Liver (tissue), 9 donors: ENCODE results near the gene RSBN1L. TPM values are rescaled to one million over a fixed set of nuclear protein-coding genes. Genes with fewer than 3 reads are reported as not detected.

ENCODE experiments used
- DNase-seq: peaks from one replicate; pipeline ENCODE4 v3.0.0-alpha.2; 2017; ENCODE audit warnings: low spot score
- H3K27ac ChIP-seq, 2 donors: one replicate each; pipeline ENCODE4 v1.7.0; 2013; ENCODE audit warnings: inconsistent platforms in 2 of 2, low read length in 2 of 2, control low read depth in 1 of 2, low read depth in 1 of 2, mild to moderate bottlenecking in 1 of 2
- H3K27me3 ChIP-seq, 4 donors: one replicate each; pipeline versions ENCODE4 v1.6.1 to v1.7.0; 2013; ENCODE audit warnings: low read length in 3 of 4, inconsistent platforms in 1 of 4, mild to moderate bottlenecking in 1 of 4, moderate library complexity in 1 of 4; ENCODE audit not compliant: control insufficient read depth in 4 of 4, insufficient read depth in 4 of 4
- H3K36me3 ChIP-seq, 4 donors: one replicate each; pipeline versions ENCODE4 v1.6.1 to v1.7.0; 2013; ENCODE audit warnings: low read length in 3 of 4, mild to moderate bottlenecking in 3 of 4, low read depth in 1 of 4, moderate library complexity in 1 of 4; ENCODE audit not compliant: control insufficient read depth in 4 of 4, insufficient read depth in 3 of 4
- H3K4me1 ChIP-seq, 4 donors: one replicate each; pipeline versions ENCODE4 v1.6.1 to v1.7.0; 2013; ENCODE audit warnings: low read length in 3 of 4, mild to moderate bottlenecking in 3 of 4, moderate library complexity in 1 of 4; ENCODE audit not compliant: control insufficient read depth in 4 of 4, insufficient read depth in 4 of 4
- H3K4me3 ChIP-seq, 3 donors: one replicate each; pipeline versions ENCODE4 v1.6.1 to v1.7.0; 2013; ENCODE audit warnings: low read length in 3 of 3, control low read depth in 1 of 3, low read depth in 1 of 3, mild to moderate bottlenecking in 1 of 3
- H3K9ac ChIP-seq, 2 donors: one replicate each; pipeline ENCODE4 v1.7.0; 2013; ENCODE audit warnings: low read length in 2 of 2, mild to moderate bottlenecking in 2 of 2, moderate library complexity in 2 of 2, control low read depth in 1 of 2, low read depth in 1 of 2
- H3K9me3 ChIP-seq, 4 donors: one replicate each; pipeline versions ENCODE4 v1.6.1 to v1.7.0; 2013; ENCODE audit warnings: low read length in 3 of 4; ENCODE audit not compliant: control insufficient read depth in 4 of 4
- ATF3 ChIP-seq: IDR thresholded peaks from 2 replicates; pipeline ENCODE4 v1.6.1; 2016; ENCODE audit warnings: antibody characterized with exemption
- CTCF ChIP-seq: fragments of 150-350 bp; IDR thresholded peaks from 2 replicates; pipeline ENCODE4 v1.5.1; 2017; ENCODE audit warnings: improper control_type of control experiment, low read depth, low read length; ENCODE audit not compliant: missing input control
- EGR1 ChIP-seq, 2 donors: IDR thresholded peaks; 2 replicates each; pipeline ENCODE4 v1.6.1; 2016 to 2018; ENCODE audit warnings: antibody characterized with exemption in 2 of 2, low read depth in 2 of 2
- FOXA2 ChIP-seq: IDR thresholded peaks from 2 replicates; pipeline ENCODE4 v1.6.1; 2016; ENCODE audit warnings: antibody characterized with exemption
- GABPA ChIP-seq, 2 donors: IDR thresholded peaks in 1 of 2; conservative IDR thresholded peaks in 1 of 2; 2 replicates each; pipeline ENCODE4 v1.6.1; 2016; ENCODE audit warnings: antibody characterized with exemption in 2 of 2, mild to moderate bottlenecking in 1 of 2, moderate library complexity in 1 of 2
- HNF4A ChIP-seq, 2 donors: conservative IDR thresholded peaks; 2 replicates each; pipeline ENCODE4 v1.6.1; 2016; ENCODE audit warnings: antibody characterized with exemption in 2 of 2, mild to moderate bottlenecking in 2 of 2
- JUND ChIP-seq, 2 donors: IDR thresholded peaks; 2 replicates each; pipeline ENCODE4 v1.6.1; 2016; ENCODE audit warnings: antibody characterized with exemption in 2 of 2
- RAD21 ChIP-seq, 2 donors: IDR thresholded peaks; 2 replicates each; pipeline ENCODE4 v1.6.1; 2016; ENCODE audit warnings: antibody characterized with exemption in 2 of 2, mild to moderate bottlenecking in 2 of 2
- REST ChIP-seq: IDR thresholded peaks from 2 replicates; pipeline ENCODE4 v1.6.1; 2016; ENCODE audit warnings: antibody characterized with exemption, mild to moderate bottlenecking
- SP1 ChIP-seq: IDR thresholded peaks from 2 replicates; pipeline ENCODE4 v1.6.1; 2018; ENCODE audit warnings: antibody characterized with exemption, mild to moderate bottlenecking
- YY1 ChIP-seq: IDR thresholded peaks from 2 replicates; pipeline ENCODE4 v1.6.1; 2016; ENCODE audit warnings: antibody characterized with exemption, mild to moderate bottlenecking
- WGBS: extraction: QIAGEN DNeasy Blood & Tissue Kit; methylation state at CpG from one replicate; pipeline ENCODE4 v1.1.7; 2013; 5-methylcytosine and 5-hydroxymethylcytosine counted together
- polyA plus RNA-seq, 2 donors: library from polyadenylated mRNA; stranded (reverse) in 1 of 2; unstranded in 1 of 2; fragments of 200-250 nt in 1 of 2; fragments of >200 nt in 1 of 2; fragmentation: Nextera tagmentation in 1 of 2; extraction: Ambion mirVana in 1 of 2; gene quantifications; one replicate each; pipeline versions ENCODE4 v1.2.1 to v1.2.3, GENCODE V29; 2013 to 2015
- total RNA-seq, 2 donors: library from RNA; depleted of rRNA; stranded (reverse); fragments of >200 nt; gene quantifications; one replicate each; pipeline ENCODE4 v1.2.3, GENCODE V29; 2014
- TF ChIP-seq, protein P1 (sequence below): IDR thresholded peaks from 2 replicates; pipeline ENCODE4 v1.6.1; 2016; ENCODE audit warnings: antibody characterized with exemption
- TF ChIP-seq, protein P2 (sequence below): IDR thresholded peaks from 2 replicates; pipeline ENCODE4 v1.6.1; 2016; ENCODE audit warnings: antibody characterized with exemption
- donor health status: healthy.
- donor health status: healthy.
- donor health status: healthy.
- donor health status: healthy.
- donor health status: healthy.

The RSBN1L gene
- total and polyA plus RNA-seq, 4 donors = 3.3 to 23.4 (median 7.9) TPM

DNA sequence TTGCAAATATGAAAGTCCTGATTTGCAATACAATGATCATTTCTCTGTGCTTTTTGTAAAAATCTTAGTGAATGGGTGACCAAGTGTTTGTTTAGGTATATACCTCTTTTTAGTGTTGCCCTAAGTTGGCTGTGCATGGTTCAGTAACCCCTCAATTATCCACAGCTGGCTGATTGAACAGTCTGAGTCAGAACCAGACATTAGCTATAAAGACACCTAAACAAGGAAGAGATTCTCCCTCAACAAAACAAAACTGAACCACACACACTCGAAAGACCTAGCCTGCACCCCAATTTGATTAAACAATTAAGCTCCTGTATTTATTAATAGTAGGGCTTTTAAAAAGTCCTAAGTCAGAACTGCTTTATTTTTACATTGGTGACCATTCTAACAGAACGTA, 2.8 kb downstream of the RSBN1L start:
- no peaks in the 10 kb centered on the region for H3K9me3 ChIP-seq
- no peaks in the 10 kb centered on the region for H3K27me3 ChIP-seq
- peak overlapping the region in 1 of 2 donors; percentile 19 for H3K9ac ChIP-seq
- WGBS = 59% methylated on average over 2 of the region's 2 CpGs
- peaks cover 4 to 36% (median 22%) of the 10 kb centered on the region in 4 donors for H3K4me1 ChIP-seq
- no peak for DNase-seq
- H3K36me3 ChIP-seq = no peaks in the 10 kb centered on the region
- TF ChIP-seq HNF4A (conservative IDR thresholded peaks at IDR 0.05) (no peak), CTCF (no peak)
- H3K27ac ChIP-seq = peak overlapping the region in 1 of 2 donors; percentile 31
- no peak overlapping the region for H3K4me3 ChIP-seq

DNA sequence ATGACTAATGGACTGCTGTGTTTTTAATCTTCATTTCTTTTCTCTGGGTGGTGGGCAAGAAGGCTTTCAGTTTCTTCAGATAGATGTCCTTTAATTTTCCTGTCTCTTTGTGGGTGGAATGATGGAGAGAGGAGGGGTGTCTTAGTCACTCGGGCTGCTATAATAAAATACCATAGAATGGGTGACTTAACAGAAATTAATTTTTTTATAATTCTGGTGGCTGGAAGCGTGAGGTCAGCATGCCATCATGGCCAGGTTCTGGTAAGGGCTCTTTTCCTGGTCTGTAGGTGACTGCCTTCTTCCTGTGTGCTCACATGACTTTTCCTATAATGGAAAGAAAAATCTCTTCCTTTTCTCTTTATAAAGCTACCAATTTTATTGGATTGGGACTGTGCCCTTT, 6.3 kb downstream of the RSBN1L start:
- Histone ChIP-seq H3K36me3 (peaks cover 0 to 2% (median 0%) of the 10 kb centered on the region in 4 donors), H3K4me1 (peaks cover 3 to 29% (median 21%) of the 10 kb centered on the region in 4 donors), H3K9ac (no peak overlapping the region), H3K9me3 (no peaks in the 10 kb centered on the region), H3K27ac (no peak overlapping the region), H3K4me3 (no peak overlapping the region), H3K27me3 (no peaks in the 10 kb centered on the region)
- DNase-seq = no peak
- no peak for TF ChIP-seq RAD21 (IDR thresholded peaks at IDR 0.05)
- TF ChIP-seq, protein P1, sequence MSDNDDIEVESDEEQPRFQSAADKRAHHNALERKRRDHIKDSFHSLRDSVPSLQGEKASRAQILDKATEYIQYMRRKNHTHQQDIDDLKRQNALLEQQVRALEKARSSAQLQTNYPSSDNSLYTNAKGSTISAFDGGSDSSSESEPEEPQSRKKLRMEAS = no peak
- no peak for TF ChIP-seq GABPA (IDR thresholded peaks at IDR 0.05 in 1 of 2, conservative IDR thresholded peaks at IDR 0.05 in 1 of 2)
- no peak for TF ChIP-seq CTCF
- WGBS = 82% methylated on average over 2 of the region's 2 CpGs

- H3K9ac ChIP-seq = no peak overlapping the region
- no peaks in the 10 kb centered on the region for H3K9me3 ChIP-seq
- 92% methylated on average over 3 of the region's 3 CpGs for WGBS
- no peaks in the 10 kb centered on the region for H3K27me3 ChIP-seq
- H3K4me3 ChIP-seq = no peak overlapping the region
- no peak overlapping the region for H3K27ac ChIP-seq
- TF ChIP-seq CTCF (no peak), JUND (IDR thresholded peaks at IDR 0.05) (no peak), HNF4A (conservative IDR thresholded peaks at IDR 0.05) (no peak), REST (no peak), GABPA (IDR thresholded peaks at IDR 0.05 in 1 of 2, conservative IDR thresholded peaks at IDR 0.05 in 1 of 2) (no peak), SP1 (no peak), EGR1 (IDR thresholded peaks at IDR 0.05; ENCODE audit: low read depth in 2 of 2) (no peak), ATF3 (no peak), FOXA2 (no peak), RAD21 (IDR thresholded peaks at IDR 0.05) (no peak), YY1 (no peak)
- TF ChIP-seq, protein P2, sequence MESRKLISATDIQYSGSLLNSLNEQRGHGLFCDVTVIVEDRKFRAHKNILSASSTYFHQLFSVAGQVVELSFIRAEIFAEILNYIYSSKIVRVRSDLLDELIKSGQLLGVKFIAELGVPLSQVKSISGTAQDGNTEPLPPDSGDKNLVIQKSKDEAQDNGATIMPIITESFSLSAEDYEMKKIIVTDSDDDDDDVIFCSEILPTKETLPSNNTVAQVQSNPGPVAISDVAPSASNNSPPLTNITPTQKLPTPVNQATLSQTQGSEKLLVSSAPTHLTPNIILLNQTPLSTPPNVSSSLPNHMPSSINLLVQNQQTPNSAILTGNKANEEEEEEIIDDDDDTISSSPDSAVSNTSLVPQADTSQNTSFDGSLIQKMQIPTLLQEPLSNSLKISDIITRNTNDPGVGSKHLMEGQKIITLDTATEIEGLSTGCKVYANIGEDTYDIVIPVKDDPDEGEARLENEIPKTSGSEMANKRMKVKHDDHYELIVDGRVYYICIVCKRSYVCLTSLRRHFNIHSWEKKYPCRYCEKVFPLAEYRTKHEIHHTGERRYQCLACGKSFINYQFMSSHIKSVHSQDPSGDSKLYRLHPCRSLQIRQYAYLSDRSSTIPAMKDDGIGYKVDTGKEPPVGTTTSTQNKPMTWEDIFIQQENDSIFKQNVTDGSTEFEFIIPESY = no peak
- no peak for DNase-seq
- peaks cover 0 to 2% (median 0%) of the 10 kb centered on the region in 4 donors for H3K36me3 ChIP-seq
- peaks cover 3 to 25% (median 16%) of the 10 kb centered on the region in 4 donors for H3K4me1 ChIP-seq
These were observed 6.8 kb downstream of the RSBN1L start for GRCh38 chr7:77702968-77703472.
